Activated CD8-positive, alpha-beta T cell treated with anti-CD3 and anti-CD28 coated beads for 36 hours (primary cell): ENCODE measurements around the gene CLCA1. TPM values are rescaled to one million over a fixed set of nuclear protein-coding genes. Genes with fewer than 3 reads are reported as not detected.

Source experiments
- ATAC-seq: fragments of 200-7000 bp; cut with Tn5 transposase; one replicate; pipeline ENCODE4 v1.10.0; 2021; ENCODE audit warnings: mild to moderate bottlenecking, moderate library complexity
- CTCF ChIA-PET: fragments of 350-600 bp; sonication (Branson Sonifier 250); formaldehyde crosslinking; loops from one replicate; lab custom pipeline; 2021; ENCODE audit warnings: antibody characterized with exemption; lab: Charles Lee
- POLR2A ChIA-PET: fragments of 350-600 bp; sonication (Branson Sonifier 250); formaldehyde crosslinking; loops from one replicate; lab custom pipeline; 2021; ENCODE audit warnings: antibody characterized with exemption; lab: Charles Lee
- DNase-seq: peaks from one replicate; pipeline ENCODE4 v3.0.0-alpha.2; 2020
- H3K27ac Mint-ChIP-seq: one replicate; pipeline ENCODE4 v1.8.0; 2021; ENCODE audit warnings: mild to moderate bottlenecking, mixed read lengths
- H3K27me3 Mint-ChIP-seq: one replicate; pipeline ENCODE4 v1.8.0; 2021; ENCODE audit warnings: mixed read lengths
- H3K36me3 Mint-ChIP-seq: one replicate; pipeline ENCODE4 v1.8.0; 2021; ENCODE audit warnings: low read depth, mixed read lengths
- H3K4me1 Mint-ChIP-seq: one replicate; pipeline ENCODE4 v1.8.0; 2021; ENCODE audit warnings: low read depth, mixed read lengths
- H3K4me3 Mint-ChIP-seq: one replicate; pipeline ENCODE4 v1.8.0; 2021; ENCODE audit warnings: mild to moderate bottlenecking, moderate library complexity, mixed read lengths
- H3K9me3 Mint-ChIP-seq: one replicate; pipeline ENCODE4 v1.8.0; 2021; ENCODE audit warnings: mixed read lengths
- CTCF ChIP-seq: fragments of 200-600 bp; IDR thresholded peaks from one replicate; pipeline ENCODE4 v1.8.0; 2022; ENCODE audit warnings: antibody characterized with exemption, mild to moderate bottlenecking
- intact Hi-C: fragments of 100-400 bp; cut with micrococcal nuclease; formaldehyde crosslinking; loops from one replicate; pipeline ENCODE4 v1.10.0; 2022
- total RNA-seq, 2 experiments: library from RNA; stranded (reverse); gene quantifications; one replicate each; pipeline ENCODE4 v1.2.3, GENCODE V29; 2021

CLCA1 gene
- total RNA-seq, 2 experiments from 2014 or later: not detected

GRCh38 chr1:86516335-86516734 is 47.6 kb downstream of the CLCA1 start:
- ChIA-PET POLR2A (no interaction called here), CTCF (interaction anchor here (2.2 kb wide), 1 partner anchor 16 kb away, joined by 11 read pairs; no protein-coding TSS in a partner anchor)
- no peaks in the 10 kb centered on the region for H3K36me3 Mint-ChIP-seq
- H3K27ac Mint-ChIP-seq: no peak overlapping the region
- H3K4me1 Mint-ChIP-seq: no peaks in the 10 kb centered on the region
- no peak for TF ChIP-seq CTCF
- DNase-seq: no peak
- H3K4me3 Mint-ChIP-seq: no peak overlapping the region
- H3K9me3 Mint-ChIP-seq: no peaks in the 10 kb centered on the region
- no peaks in the 10 kb centered on the region for H3K27me3 Mint-ChIP-seq
- intact Hi-C loops: no loop called here
- ATAC-seq: no peak

GRCh38 chr1:86517336-86517735 is 48.6 kb downstream of the CLCA1 start:
- intact Hi-C loops: no loop called here
- ATAC-seq (no peak), DNase-seq (no peak)
- Mint-ChIP-seq H3K4me3 (no peak overlapping the region), H3K36me3 (no peaks in the 10 kb centered on the region), H3K4me1 (no peaks in the 10 kb centered on the region), H3K27me3 (no peaks in the 10 kb centered on the region), H3K9me3 (no peaks in the 10 kb centered on the region), H3K27ac (no peak overlapping the region)
- ChIA-PET POLR2A (interaction anchor here (0.6 kb wide), 1 partner anchor 159 kb away, joined by 4 read pairs; no protein-coding TSS in a partner anchor), CTCF (interaction anchor here (1.6 to 2.4 kb wide), 4 partner anchors 9 to 137 kb away, joined by 6 to 15 read pairs (median 8); no protein-coding TSS in a partner anchor)
- TF ChIP-seq CTCF: no peak

GRCh38 chr1:86520789-86521521 is 52.2 kb downstream of the CLCA1 start:
- no peaks in the 10 kb centered on the region for H3K4me1 Mint-ChIP-seq
- H3K27ac Mint-ChIP-seq: no peak overlapping the region
- no peak for TF ChIP-seq CTCF
- H3K36me3 Mint-ChIP-seq: no peaks in the 10 kb centered on the region
- ATAC-seq (no peak), DNase-seq (no peak)
- POLR2A ChIA-PET: no interaction called here
- no peak overlapping the region for H3K4me3 Mint-ChIP-seq
- CTCF ChIA-PET: interaction anchor here (1.0 to 2.3 kb wide), 3 partner anchors 15 to 194 kb away, joined by 3 to 7 read pairs (median 6); no protein-coding TSS in a partner anchor
- intact Hi-C loops: no loop called here
- no peaks in the 10 kb centered on the region for H3K9me3 Mint-ChIP-seq
- no peaks in the 10 kb centered on the region for H3K27me3 Mint-ChIP-seq

- intact Hi-C loops: no loop called here
- no peak overlapping the region for H3K4me3 Mint-ChIP-seq
- POLR2A ChIA-PET: no interaction called here
- CTCF ChIA-PET: interaction anchor here (1.0 to 2.2 kb wide), 3 partner anchors 21 to 194 kb away, joined by 3 to 6 read pairs (median 4); no protein-coding TSS in a partner anchor
- no peak for DNase-seq
- no peak for TF ChIP-seq CTCF
- H3K4me1 Mint-ChIP-seq: no peaks in the 10 kb centered on the region
- no peak overlapping the region for H3K27ac Mint-ChIP-seq
- no peak for ATAC-seq
- H3K36me3 Mint-ChIP-seq: no peaks in the 10 kb centered on the region
- no peaks in the 10 kb centered on the region for H3K27me3 Mint-ChIP-seq
- H3K9me3 Mint-ChIP-seq: no peaks in the 10 kb centered on the region
Observed at GRCh38 chr1:86521522-86521891, 52.8 kb downstream of the CLCA1 start.

- POLR2A ChIA-PET: no interaction called here
- H3K9me3 Mint-ChIP-seq: no peaks in the 10 kb centered on the region
- ATAC-seq (no peak), DNase-seq (no peak)
- no peaks in the 10 kb centered on the region for H3K27me3 Mint-ChIP-seq
- intact Hi-C loops: no loop called here
- H3K4me1 Mint-ChIP-seq: no peaks in the 10 kb centered on the region
- H3K36me3 Mint-ChIP-seq: no peaks in the 10 kb centered on the region
- H3K27ac Mint-ChIP-seq: no peak overlapping the region
- no peak overlapping the region for H3K4me3 Mint-ChIP-seq
- CTCF ChIA-PET: interaction anchor here (1.0 to 2.2 kb wide), 2 partner anchors 22 to 142 kb away, joined by 4 to 6 read pairs; no protein-coding TSS in a partner anchor
- TF ChIP-seq CTCF: no peak
Observed at GRCh38 chr1:86522240-86522639, 53.5 kb downstream of the CLCA1 start.
